Skin of body (tissue), 2 donors: ENCODE measurements around the gene MKNK2. TPM values are rescaled to one million over a fixed set of nuclear protein-coding genes. Genes with fewer than 3 reads are reported as not detected.
A peak's percentile ranks its signal among the peaks of the same experiment; 100 is the strongest.

Experiments used
- DNase-seq: peaks from one replicate; lab custom pipeline; 2025; lab: John Stamatoyannopoulos, UW
- total RNA-seq: library from RNA; depleted of rRNA; stranded (reverse); fragments of >200 nt; gene quantifications from one replicate; pipeline ENCODE4 v1.2.3, GENCODE V29; 2014

MKNK2 gene
- total RNA-seq, 1 donor from 2014 or later, result 42.2 TPM

GRCh38 chr19:2058570-2059421 is 7.8 kb upstream of the MKNK2 start:
- no peak for DNase-seq

- DNase-seq, result no peak
Measured at GRCh38 chr19:2057484-2058469, 6.7 kb upstream of the MKNK2 start.

GRCh38 chr19:2056837-2057192 is 5.8 kb upstream of the MKNK2 start:
- DNase-seq, result no peak

GRCh38 chr19:2055931-2056836 is 5.1 kb upstream of the MKNK2 start:
- DNase-seq, result peak; percentile 74

- DNase-seq, result no peak
Measured at GRCh38 chr19:2054763-2055162, 3.7 kb upstream of the MKNK2 start.

GRCh38 chr19:2053601-2054389 is 2.8 kb upstream of the MKNK2 start:
- no peak for DNase-seq

GRCh38 chr19:2051773-2052704 is 995 bp upstream of the MKNK2 start:
- no peak for DNase-seq

GRCh38 chr19:2050349-2050990 is 574 bp downstream of the MKNK2 start:
- DNase-seq, result no peak

GRCh38 chr19:2049741-2050348 is 1.2 kb downstream of the MKNK2 start:
- DNase-seq, result peak; percentile 26

- no peak for DNase-seq
Measured at GRCh38 chr19:2048959-2049740, 1.9 kb downstream of the MKNK2 start.

GRCh38 chr19:2048104-2048958 is 2.7 kb downstream of the MKNK2 start:
- DNase-seq, result no peak

- no peak for DNase-seq
Measured at GRCh38 chr19:2047449-2048103, 3.5 kb downstream of the MKNK2 start.

GRCh38 chr19:2047076-2047448 is 4.0 kb downstream of the MKNK2 start:
- no peak for DNase-seq

GRCh38 chr19:2046046-2046907 is 4.8 kb downstream of the MKNK2 start:
- no peak for DNase-seq

- DNase-seq, result no peak
Measured at GRCh38 chr19:2045501-2046045, 5.5 kb downstream of the MKNK2 start.
